GM06990 (cell line): ENCODE results near the gene ST6GALNAC2.

ENCODE experiments used
- DNase-seq: peaks from one replicate; pipeline ENCODE4 v3.0.0-alpha.2; 2011; ENCODE audit not compliant: insufficient read length; ENCODE audit errors: extremely low read depth
- H3K27me3 ChIP-seq: replicated peaks from 2 replicates; pipeline ENCODE4 v1.6.0; 2011; ENCODE audit warnings: low read length; ENCODE audit not compliant: control insufficient read depth, insufficient read depth
- H3K36me3 ChIP-seq: 2 replicates; pipeline ENCODE4 v1.5.1; 2011; ENCODE audit warnings: low read length; ENCODE audit not compliant: control insufficient read depth, insufficient read depth
- H3K4me3 ChIP-seq: replicated peaks from 2 replicates; pipeline ENCODE4 v1.5.1; 2011; ENCODE audit warnings: low read depth, mild to moderate bottlenecking, control low read depth, low read length
- TF ChIP-seq, protein P1 (sequence below): IDR thresholded peaks from 2 replicates; pipeline ENCODE4 v1.5.1; 2011; ENCODE audit warnings: low read length, control low read depth, mild to moderate bottlenecking, inconsistent platforms; ENCODE audit not compliant: insufficient read depth, poor library complexity, severe bottlenecking

The ST6GALNAC2 gene

DNA sequence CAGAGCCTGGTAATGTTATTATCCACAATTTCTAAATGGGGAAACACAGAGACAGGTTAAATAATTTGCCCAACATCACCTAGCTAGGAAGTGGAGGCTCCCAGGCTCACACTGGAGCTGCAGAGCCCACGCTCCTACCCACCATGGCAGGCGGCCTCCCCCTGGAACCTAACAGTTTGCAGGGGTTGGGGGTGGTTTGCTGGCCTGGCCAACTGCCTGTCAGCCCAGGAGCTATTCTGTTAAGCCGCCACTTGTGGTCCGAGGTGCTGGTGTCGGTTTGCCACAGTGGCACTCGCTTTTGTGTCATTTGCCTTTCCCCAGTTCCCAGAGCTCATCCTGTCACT is 42.2 kb downstream of the ST6GALNAC2 start:
- TF ChIP-seq, protein P1, sequence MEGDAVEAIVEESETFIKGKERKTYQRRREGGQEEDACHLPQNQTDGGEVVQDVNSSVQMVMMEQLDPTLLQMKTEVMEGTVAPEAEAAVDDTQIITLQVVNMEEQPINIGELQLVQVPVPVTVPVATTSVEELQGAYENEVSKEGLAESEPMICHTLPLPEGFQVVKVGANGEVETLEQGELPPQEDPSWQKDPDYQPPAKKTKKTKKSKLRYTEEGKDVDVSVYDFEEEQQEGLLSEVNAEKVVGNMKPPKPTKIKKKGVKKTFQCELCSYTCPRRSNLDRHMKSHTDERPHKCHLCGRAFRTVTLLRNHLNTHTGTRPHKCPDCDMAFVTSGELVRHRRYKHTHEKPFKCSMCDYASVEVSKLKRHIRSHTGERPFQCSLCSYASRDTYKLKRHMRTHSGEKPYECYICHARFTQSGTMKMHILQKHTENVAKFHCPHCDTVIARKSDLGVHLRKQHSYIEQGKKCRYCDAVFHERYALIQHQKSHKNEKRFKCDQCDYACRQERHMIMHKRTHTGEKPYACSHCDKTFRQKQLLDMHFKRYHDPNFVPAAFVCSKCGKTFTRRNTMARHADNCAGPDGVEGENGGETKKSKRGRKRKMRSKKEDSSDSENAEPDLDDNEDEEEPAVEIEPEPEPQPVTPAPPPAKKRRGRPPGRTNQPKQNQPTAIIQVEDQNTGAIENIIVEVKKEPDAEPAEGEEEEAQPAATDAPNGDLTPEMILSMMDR: no peak

GRCh38 chr17:76542984-76543383 is 42.7 kb downstream of the ST6GALNAC2 start:
- no peak overlapping the region for H3K4me3 ChIP-seq
- H3K36me3 ChIP-seq: no peaks in the 10 kb centered on the region
- no peak for DNase-seq
- TF ChIP-seq, protein P1: no peak
- no peaks in the 10 kb centered on the region; the same call in 1 of the 2 replicates for H3K27me3 ChIP-seq

More for the DNA sequence above, 42.2 kb downstream of the ST6GALNAC2 start:
- Histone ChIP-seq H3K4me3 (no peak overlapping the region), H3K27me3 (no peaks in the 10 kb centered on the region; the same call in 1 of the 2 replicates), H3K36me3 (no peaks in the 10 kb centered on the region)
- DNase-seq: no peak

- DNase-seq: no peak
- Histone ChIP-seq H3K27me3 (no peaks in the 10 kb centered on the region; the same call in 1 of the 2 replicates), H3K4me3 (no peak overlapping the region), H3K36me3 (no peaks in the 10 kb centered on the region)
- TF ChIP-seq, protein P1: no peak
Observed at GRCh38 chr17:76542566-76542971, 43.1 kb downstream of the ST6GALNAC2 start.

DNA sequence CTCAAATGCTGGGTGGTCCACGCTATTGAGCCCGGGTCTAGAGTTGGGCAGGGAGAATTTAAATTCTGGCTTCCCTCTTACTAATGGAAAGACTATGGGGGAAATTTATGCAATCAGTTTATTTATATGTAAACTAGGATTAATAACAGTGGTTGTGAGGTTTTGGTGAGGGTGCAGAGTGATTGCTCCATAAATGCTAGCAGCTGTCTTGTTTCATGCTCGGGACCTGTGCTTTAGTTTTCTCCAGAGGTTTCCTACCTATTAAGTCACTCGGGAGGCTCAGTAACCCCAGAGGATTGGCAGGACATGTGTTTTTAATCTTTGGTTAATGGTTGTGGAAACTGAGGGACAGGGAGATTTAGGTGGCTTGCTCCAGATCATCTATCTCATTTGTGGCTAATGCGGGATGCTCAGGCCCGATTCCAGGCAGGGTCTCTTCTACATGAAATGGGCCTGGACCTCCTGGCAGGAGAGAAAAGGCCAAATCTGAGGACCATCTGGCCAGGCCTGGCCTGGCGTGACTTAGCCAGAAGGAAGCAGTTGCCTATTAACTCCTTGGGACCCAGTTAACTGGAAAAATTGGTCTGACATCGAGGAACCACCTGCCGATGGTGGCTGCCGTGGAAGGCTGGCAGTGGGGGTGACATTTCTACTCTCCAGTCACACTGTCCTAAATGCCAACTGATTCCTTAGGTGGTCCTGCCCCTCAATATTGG is 43.8 kb downstream of the ST6GALNAC2 start:
- TF ChIP-seq, protein P1: no peak
- no peaks in the 10 kb centered on the region for H3K36me3 ChIP-seq
- no peaks in the 10 kb centered on the region; the same call in 1 of the 2 replicates for H3K27me3 ChIP-seq
- H3K4me3 ChIP-seq: no peak overlapping the region
- DNase-seq: no peak

DNA sequence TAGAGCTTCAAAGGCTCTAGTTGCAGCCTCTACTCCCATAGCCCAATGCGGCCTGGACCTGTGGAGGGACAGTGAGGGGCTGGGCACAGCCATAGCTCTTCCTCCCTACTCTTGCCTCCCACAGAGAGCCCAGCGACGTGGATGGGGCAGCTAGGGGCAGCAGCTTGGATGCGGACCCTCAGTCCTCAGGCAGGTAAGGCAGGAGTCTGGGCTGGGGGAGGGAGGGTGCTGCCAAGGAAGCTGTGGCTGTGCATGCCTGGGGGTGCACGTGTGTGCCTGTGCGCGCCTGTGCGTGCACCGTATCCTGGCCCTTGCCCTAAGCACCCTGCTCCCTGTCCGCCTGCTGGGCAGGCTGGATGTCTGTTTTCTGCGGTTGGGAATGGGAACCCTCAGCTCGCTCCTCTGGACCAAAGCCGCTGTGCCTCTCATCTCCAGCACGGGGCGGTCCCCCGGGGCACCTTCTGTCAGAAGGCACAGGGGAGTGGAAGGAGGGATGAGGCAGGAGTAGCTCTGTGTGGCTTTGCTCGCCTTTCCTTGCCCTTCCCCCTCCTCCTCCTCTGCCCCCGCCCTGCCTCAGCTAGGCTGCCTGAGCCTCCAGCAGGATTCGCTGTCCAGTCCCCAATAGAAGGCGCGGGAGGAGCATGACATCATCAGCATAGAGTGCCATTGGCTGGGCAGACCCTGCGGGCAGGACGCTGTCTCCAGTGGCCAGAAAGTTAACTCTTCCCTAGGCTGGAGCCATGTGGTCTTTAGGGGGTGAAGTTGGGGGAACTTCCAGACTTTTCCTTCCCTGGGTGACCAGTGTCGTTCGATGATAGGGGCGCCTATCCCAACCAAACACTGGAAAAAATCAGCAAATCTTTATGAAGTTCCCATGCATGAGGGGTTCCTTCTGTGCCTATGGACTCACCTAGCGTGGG is 45.0 kb downstream of the ST6GALNAC2 start:
- peaks cover 5% of the 10 kb centered on the region for H3K27me3 ChIP-seq
- no peak overlapping the region for H3K4me3 ChIP-seq
- DNase-seq: no peak

More for the DNA sequence above, 45.0 kb downstream of the ST6GALNAC2 start:
- TF ChIP-seq, protein P1: no peak
- H3K36me3 ChIP-seq: no peaks in the 10 kb centered on the region
